GM18499 (cell line): ENCODE measurements around the gene ZNF423.
A peak's percentile ranks its signal among the peaks of the same experiment; 100 is the strongest.

Source experiments
- ATAC-seq: cut with Tn5 transposase; IDR thresholded peaks from one replicate; pipeline ENCODE4 v1.9.1; 2021; ENCODE audit warnings: moderate number of reproducible peaks; ENCODE audit not compliant: insufficient read depth, unreplicated experiment

Gene ZNF423

DNA sequence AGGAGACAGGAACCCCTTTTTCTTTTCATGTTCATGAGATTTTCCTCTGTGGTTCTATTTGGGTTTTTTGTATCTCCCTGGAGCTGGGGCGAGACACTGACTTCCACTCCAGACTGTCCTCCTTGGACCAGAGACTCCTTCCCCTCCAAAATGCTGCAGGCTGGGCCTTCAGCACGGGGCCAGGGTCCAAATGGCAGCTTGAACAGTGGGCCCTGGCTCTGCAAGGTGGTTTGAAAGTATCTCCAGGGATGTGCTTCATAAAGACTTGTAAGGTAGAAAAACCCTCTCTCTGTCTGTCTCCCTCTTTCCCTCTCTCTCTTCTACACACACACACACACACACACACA, 236.1 kb downstream of the ZNF423 start:
- ATAC-seq, result no peak

DNA sequence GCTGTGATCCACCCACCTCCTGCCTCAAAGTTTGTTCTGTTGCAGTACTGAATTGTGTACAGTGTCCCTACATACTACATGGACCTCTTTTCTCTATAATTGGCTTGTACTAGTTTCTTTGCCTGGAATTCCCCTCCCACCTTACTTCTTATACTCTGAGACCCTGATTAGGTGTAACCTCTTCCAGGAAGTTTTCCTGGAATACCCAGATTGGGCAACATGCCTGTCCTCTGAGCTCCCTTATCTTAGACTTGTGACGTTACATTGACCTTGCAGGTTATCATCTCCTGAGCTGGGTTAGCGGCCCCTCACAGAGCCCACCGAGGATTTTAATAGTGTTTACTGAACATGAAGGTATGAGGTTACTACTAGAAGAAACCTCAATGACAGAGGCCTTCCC, 237.0 kb downstream of the ZNF423 start:
- ATAC-seq, result no peak

DNA sequence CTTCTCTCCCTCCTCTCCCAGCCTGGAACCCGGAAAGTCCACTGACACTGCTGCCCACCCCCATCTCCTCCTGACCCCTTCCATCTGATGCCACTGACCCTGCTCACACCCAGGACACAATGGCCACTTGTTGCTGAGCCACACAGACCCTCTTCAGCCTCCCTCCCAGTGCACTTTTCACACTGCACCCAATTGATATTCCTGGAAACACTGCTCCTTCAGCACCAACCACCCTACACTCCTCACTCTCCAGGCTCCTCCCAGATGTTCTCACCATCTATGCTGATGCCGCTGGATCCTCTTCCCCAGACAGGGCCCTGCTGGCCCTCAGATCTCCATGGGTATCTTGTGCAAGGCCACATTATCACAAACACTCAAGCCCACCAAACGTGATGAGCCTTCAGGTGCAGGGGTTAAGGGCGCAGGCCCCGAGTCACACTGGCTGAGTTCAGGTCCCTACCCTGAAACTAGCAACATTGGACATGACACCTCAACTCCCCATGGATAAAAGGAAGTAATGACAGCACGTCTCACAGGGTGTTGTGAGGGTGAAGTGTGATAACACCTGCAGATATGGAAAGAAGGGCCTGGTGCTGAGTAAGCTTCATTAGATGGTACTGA, 238.1 kb downstream of the ZNF423 start:
- ATAC-seq, result no peak

GRCh38 chr16:49617016-49617629, 238.8 kb downstream of the ZNF423 start:
- ATAC-seq, result no peak

- no peak for ATAC-seq
Observed at GRCh38 chr16:49615576-49615975, 240.3 kb downstream of the ZNF423 start.

GRCh38 chr16:49610983-49611382, 244.9 kb downstream of the ZNF423 start:
- ATAC-seq, result no peak

DNA sequence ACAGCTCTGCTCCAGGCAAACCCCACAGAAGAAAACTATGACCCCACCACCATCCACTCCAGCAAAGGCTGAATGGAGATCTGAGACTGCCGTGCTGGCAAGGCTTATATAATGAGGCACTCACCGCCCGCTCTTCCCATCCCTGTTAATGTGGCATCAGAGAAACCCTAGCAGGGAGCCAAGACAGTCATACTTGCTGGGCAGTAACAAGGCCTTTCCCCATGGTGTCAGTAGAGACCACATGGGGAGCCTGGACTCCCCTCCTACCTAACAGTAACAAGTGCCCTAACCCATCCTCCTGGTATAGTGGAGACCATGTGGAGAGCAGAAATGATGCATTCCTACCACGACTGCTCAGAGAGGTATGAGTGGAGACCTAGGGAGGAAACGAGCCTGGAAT, 247.1 kb downstream of the ZNF423 start:
- ATAC-seq, result no peak

DNA sequence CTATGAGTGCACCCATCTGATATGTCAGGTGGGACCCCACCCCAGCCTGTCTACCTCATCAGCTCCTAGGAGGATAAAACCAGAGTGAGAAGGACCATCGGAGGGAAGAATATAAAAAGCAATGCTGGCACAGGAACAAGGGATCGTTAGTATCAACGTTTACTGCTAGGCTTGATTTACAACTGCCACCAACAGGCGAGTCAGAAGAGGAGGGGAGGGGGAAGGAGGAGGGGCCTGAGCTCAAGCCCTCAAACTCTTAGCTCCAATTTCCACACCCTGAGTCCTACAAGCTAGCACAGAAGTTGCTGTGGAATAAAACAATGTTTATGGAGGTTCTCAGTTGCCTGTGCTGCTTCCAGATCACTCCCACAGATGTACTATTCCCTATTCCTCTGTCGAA, 247.8 kb downstream of the ZNF423 start:
- ATAC-seq, result no peak

GRCh38 chr16:49605536-49606254, 250.2 kb downstream of the ZNF423 start:
- no peak for ATAC-seq

GRCh38 chr16:49604602-49605001, 251.3 kb downstream of the ZNF423 start:
- ATAC-seq, result no peak

DNA sequence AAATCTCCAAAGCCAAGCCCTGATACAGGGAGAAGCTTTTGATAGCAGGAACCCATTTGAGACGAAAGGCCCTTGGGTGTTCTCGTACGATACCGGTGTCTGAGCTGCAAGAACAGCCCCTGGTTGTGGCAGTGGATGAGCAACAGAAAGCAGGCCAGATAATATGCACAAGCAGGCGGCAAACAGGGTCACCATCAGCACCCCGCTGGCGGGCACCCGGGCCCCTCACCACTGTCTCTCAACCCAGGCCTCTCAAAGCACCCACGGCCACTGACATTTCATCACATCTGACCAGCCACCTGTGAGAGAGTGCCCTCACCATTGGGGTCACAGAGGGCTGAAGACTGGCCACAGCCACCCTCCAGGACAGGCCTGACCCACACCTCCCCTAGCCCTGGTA, 252.0 kb downstream of the ZNF423 start:
- ATAC-seq, result no peak

GRCh38 chr16:49602976-49603310, 253.0 kb downstream of the ZNF423 start:
- no peak for ATAC-seq

DNA sequence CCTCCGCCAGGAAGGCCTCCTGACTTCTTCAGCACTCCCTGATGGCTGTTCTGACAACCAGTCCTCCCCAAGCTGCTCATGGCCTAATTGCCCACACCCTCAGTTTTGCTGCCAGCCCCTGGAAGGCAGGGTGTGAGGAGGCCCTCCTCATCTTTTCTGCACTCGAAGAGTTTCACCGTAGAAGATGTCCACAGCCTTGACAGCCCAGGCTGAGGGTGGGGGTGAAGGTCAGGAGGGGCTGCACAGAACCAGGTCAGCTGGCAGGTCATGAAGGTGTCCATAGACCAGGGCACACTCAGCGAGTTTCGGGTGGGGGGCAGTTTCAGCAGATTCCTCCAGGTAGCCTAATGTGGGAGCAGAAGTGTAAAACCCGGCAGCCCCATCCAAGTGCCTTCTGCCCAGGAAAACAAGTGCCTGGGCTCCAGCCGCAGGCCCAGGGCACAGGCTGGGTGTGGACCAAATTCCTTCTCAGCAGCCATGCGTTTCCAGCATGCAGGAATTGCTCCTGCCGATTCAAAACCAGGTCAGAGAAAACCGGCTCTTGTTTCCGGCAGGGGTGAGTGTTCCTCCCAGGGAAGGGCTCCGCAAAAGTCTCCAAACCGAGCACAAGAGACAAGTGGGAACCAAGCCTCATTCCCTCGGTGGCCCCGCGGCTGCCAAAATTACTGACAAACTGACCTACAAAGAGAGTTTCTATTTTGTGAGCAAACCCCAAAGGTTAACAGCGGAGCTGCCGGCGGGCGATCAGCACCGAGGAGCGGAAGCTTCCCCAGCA, 253.5 kb downstream of the ZNF423 start:
- ATAC-seq, result no peak

GRCh38 chr16:49601576-49601975, 254.3 kb downstream of the ZNF423 start:
- ATAC-seq, result no peak

- no peak for ATAC-seq
Observed at GRCh38 chr16:49600976-49601375, 254.9 kb downstream of the ZNF423 start.

DNA sequence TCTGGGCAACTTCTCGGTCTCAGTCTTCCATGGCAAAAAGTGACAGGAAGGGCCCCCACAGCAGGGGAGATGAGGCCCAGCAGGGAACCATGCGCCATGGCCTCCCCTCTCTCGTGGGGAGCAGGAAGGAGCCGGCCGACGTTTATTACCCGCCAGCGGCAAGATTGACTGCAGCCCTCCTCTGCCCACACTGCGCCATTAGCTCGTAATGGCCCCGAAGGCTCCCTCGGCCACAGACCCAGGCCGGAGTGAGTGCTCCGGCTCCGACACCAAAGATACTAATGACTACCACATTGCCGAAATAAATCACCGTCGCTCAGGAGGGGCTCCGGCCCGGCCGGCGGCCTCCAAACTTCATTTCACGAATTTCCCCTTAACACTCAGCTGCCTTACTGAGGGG, 255.4 kb downstream of the ZNF423 start:
- no peak for ATAC-seq

GRCh38 chr16:49599704-49600103, 256.2 kb downstream of the ZNF423 start:
- no peak for ATAC-seq

DNA sequence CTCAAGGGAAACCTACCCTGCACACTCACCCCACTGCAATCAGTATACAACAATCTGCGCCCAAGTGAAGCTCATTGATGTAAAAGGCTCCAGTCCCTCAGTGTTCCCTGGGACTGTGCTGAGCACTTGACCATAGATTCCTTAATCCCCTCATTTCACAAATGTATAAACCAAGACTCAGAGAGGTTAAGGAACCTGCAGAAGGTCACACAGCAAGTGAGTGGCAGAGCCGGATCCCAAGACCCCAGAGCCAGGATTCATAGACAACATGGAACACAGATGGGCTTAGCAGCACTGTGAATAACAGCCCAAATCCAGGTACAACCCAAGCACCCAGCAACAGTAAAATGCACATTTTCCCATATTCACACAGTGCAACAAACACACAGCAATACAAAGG, 256.6 kb downstream of the ZNF423 start:
- ATAC-seq, result no peak

GRCh38 chr16:49598383-49599170, 257.3 kb downstream of the ZNF423 start:
- peak; percentile 44 for ATAC-seq

- ATAC-seq, result no peak
Observed at GRCh38 chr16:49597796-49598195, 258.1 kb downstream of the ZNF423 start.
